PC-9 (cell line): ENCODE data around the gene PANX1. TPM values are rescaled to one million over a fixed set of nuclear protein-coding genes. Genes with fewer than 3 reads are reported as not detected.

ENCODE experiments used
- BruUV-seq: library from RNA; stranded (reverse); fragments of 400-500 nt; replicated peaks from 2 replicates; lab custom pipeline; 2021; lab: Mats Ljungman, UMichigan
- CTCF ChIA-PET: fragments of 300-600 bp; sonication (Branson Sonifier 250); formaldehyde crosslinking; loops from one replicate; lab custom pipeline; 2022; ENCODE audit warnings: antibody characterized with exemption; lab: Charles Lee
- POLR2A ChIA-PET: fragments of 300-600 bp; sonication (Branson Sonifier 250); formaldehyde crosslinking; loops from one replicate; lab custom pipeline; 2022; ENCODE audit warnings: antibody characterized with exemption; ENCODE audit not compliant: unreplicated experiment; lab: Charles Lee
- DNase-seq, 2 experiments: peaks; one replicate each; pipeline versions ENCODE4 v3.0.0 to v3.0.0-alpha.2; 2015 to 2022; ENCODE audit warnings: mixed read lengths in 1 of 2
- H2AFZ ChIP-seq: fragments of 200-600 bp; sonication (generic); 2 replicates; pipeline ENCODE4 v1.8.1; 2017; ENCODE audit warnings: antibody characterized with exemption
- H3F3A ChIP-seq: fragments of 200-600 bp; sonication (generic); 2 replicates; pipeline ENCODE4 v1.8.1; 2017; ENCODE audit warnings: antibody characterized with exemption, mild to moderate bottlenecking, low read depth; ENCODE audit not compliant: insufficient read depth
- H3K27ac ChIP-seq: fragments of 200-600 bp; sonication (generic); 2 replicates; pipeline ENCODE4 v1.6.1; 2016; ENCODE audit warnings: mixed run types
- H3K27me3 ChIP-seq: fragments of 200-600 bp; sonication (generic); 2 replicates; pipeline ENCODE4 v1.6.1; 2016; ENCODE audit warnings: low read depth, mixed run types; ENCODE audit not compliant: insufficient read depth
- H3K36me3 ChIP-seq: fragments of 200-600 bp; sonication (generic); 2 replicates; pipeline ENCODE4 v1.6.1; 2016; ENCODE audit warnings: low read depth, mixed run types
- H3K4me1 ChIP-seq: fragments of 200-600 bp; sonication (generic); replicated peaks from 2 replicates; pipeline ENCODE4 v1.6.1; 2016; ENCODE audit warnings: mixed run types; ENCODE audit not compliant: insufficient read depth
- H3K4me2 ChIP-seq: fragments of 200-600 bp; sonication (generic); 2 replicates; pipeline ENCODE4 v1.6.1; 2017; ENCODE audit warnings: mixed run types
- H3K4me3 ChIP-seq: fragments of 200-600 bp; sonication (generic); 2 replicates; pipeline ENCODE4 v1.6.1; 2016; ENCODE audit warnings: mixed run types
- H3K79me2 ChIP-seq: fragments of 200-600 bp; sonication (generic); 2 replicates; pipeline ENCODE4 v1.6.1; 2017; ENCODE audit warnings: low read depth, mixed run types
- H3K9me2 ChIP-seq: fragments of 200-600 bp; sonication (generic); 2 replicates; pipeline ENCODE4 v1.8.1; 2017; ENCODE audit warnings: mild to moderate bottlenecking; ENCODE audit not compliant: insufficient read depth
- H3K9me3 ChIP-seq: fragments of 200-600 bp; sonication (generic); 2 replicates; pipeline ENCODE4 v1.8.1; 2016; ENCODE audit warnings: low read depth; ENCODE audit not compliant: insufficient read depth
- H4K20me1 ChIP-seq: fragments of 200-600 bp; sonication (generic); 2 replicates; pipeline ENCODE4 v1.8.1; 2017; ENCODE audit not compliant: insufficient read depth
- CTCF ChIP-seq: fragments of 200-600 bp; sonication (generic); conservative IDR thresholded peaks from 2 replicates; pipeline ENCODE4 v1.6.1; 2017; ENCODE audit warnings: mixed run types, antibody characterized with exemption, mild to moderate bottlenecking, moderate library complexity
- EZH2 ChIP-seq: fragments of 200-600 bp; sonication (generic); IDR thresholded peaks from 2 replicates; pipeline ENCODE4 v1.8.0; 2017; ENCODE audit warnings: antibody characterized with exemption, low read depth
- intact Hi-C: fragments of 100-400 bp; cut with micrococcal nuclease; formaldehyde crosslinking; loops from one replicate; pipeline ENCODE4 v1.10.0; 2022; ENCODE audit not compliant: unreplicated experiment
- total RNA-seq: library from RNA; stranded (reverse); gene quantifications from 2 replicates; pipeline ENCODE4 v1.2.3, GENCODE V29; 2021

Gene PANX1
- total RNA-seq, 1 experiment from 2014 or later, result 12.6 TPM

- no TSS peak for BruUV-seq
- ChIA-PET CTCF (no interaction called here), POLR2A (interaction anchor here (1.1 kb wide), 1 partner anchor 15 kb away, joined by 3 read pairs; the partner anchor contains the start of gene PANX1)
- no peaks in the 10 kb centered on the region for H3K36me3 ChIP-seq
- no peak for TF ChIP-seq EZH2
- TF ChIP-seq CTCF, result no peak
- intact Hi-C loops, result no loop called here
- H3K9me2 ChIP-seq, result no peaks in the 10 kb centered on the region
- H4K20me1 ChIP-seq, result no peaks in the 10 kb centered on the region
- peak overlapping the region; percentile 32 for H3K4me2 ChIP-seq
- H3K4me3 ChIP-seq, result no peak overlapping the region
- no peaks in the 10 kb centered on the region for H3K27me3 ChIP-seq
- H3K27ac ChIP-seq, result peak overlapping the region; percentile 58
- H3K4me1 ChIP-seq, result peaks cover 69% of the 10 kb centered on the region
- H3K79me2 ChIP-seq, result peaks cover 79% of the 10 kb centered on the region
- peak; percentile 76 to 99 for DNase-seq
- H2AFZ ChIP-seq, result no peak overlapping the region
- no peaks in the 10 kb centered on the region for H3K9me3 ChIP-seq
- peaks cover 16% of the 10 kb centered on the region; the same call in 1 of the 2 replicates for H3F3A ChIP-seq
Observed at GRCh38 chr11:94144216-94144615, 15.6 kb downstream of the PANX1 start.

GRCh38 chr11:94144664-94145063 is 16.0 kb downstream of the PANX1 start:
- peak overlapping the region; percentile 58 for H3K27ac ChIP-seq
- DNase-seq, result no peak
- ChIA-PET POLR2A (interaction anchor here (1.1 kb wide), 1 partner anchor 16 kb away, joined by 3 read pairs; the partner anchor contains the start of gene PANX1), CTCF (no interaction called here)
- H3K79me2 ChIP-seq, result peaks cover 79% of the 10 kb centered on the region
- peaks cover 69% of the 10 kb centered on the region for H3K4me1 ChIP-seq
- H3K4me3 ChIP-seq, result no peak overlapping the region
- no peaks in the 10 kb centered on the region for H3K36me3 ChIP-seq
- intact Hi-C loops, result no loop called here
- H4K20me1 ChIP-seq, result no peaks in the 10 kb centered on the region
- no TSS peak for BruUV-seq
- TF ChIP-seq EZH2, result no peak
- no peak for TF ChIP-seq CTCF
- H3K9me3 ChIP-seq, result no peaks in the 10 kb centered on the region; the same call in 1 of the 2 replicates
- H3K4me2 ChIP-seq, result peak overlapping the region; percentile 32
- H3K27me3 ChIP-seq, result no peaks in the 10 kb centered on the region
- H3K9me2 ChIP-seq, result no peaks in the 10 kb centered on the region
- peaks cover 16% of the 10 kb centered on the region; the same call in 1 of the 2 replicates for H3F3A ChIP-seq
- no peak overlapping the region for H2AFZ ChIP-seq

GRCh38 chr11:94145431-94145830 is 16.8 kb downstream of the PANX1 start:
- ChIA-PET CTCF (no interaction called here), POLR2A (no interaction called here)
- H3K79me2 ChIP-seq, result peaks cover 79% of the 10 kb centered on the region
- H2AFZ ChIP-seq, result no peak overlapping the region
- no peak overlapping the region for H3K27ac ChIP-seq
- intact Hi-C loops, result no loop called here
- TF ChIP-seq EZH2 (no peak), CTCF (no peak)
- H3K36me3 ChIP-seq, result no peaks in the 10 kb centered on the region
- BruUV-seq, result no TSS peak
- no peaks in the 10 kb centered on the region for H3K9me2 ChIP-seq
- H3K4me3 ChIP-seq, result no peak overlapping the region
- no peaks in the 10 kb centered on the region for H3K27me3 ChIP-seq
- H4K20me1 ChIP-seq, result no peaks in the 10 kb centered on the region
- H3K4me2 ChIP-seq, result no peak overlapping the region
- no peaks in the 10 kb centered on the region; the same call in 1 of the 2 replicates for H3K9me3 ChIP-seq
- H3K4me1 ChIP-seq, result peaks cover 61% of the 10 kb centered on the region
- DNase-seq, result no peak
- H3F3A ChIP-seq, result peaks cover 16% of the 10 kb centered on the region; the same call in 1 of the 2 replicates
